DOHH2 (cell line): ENCODE data around the gene TMEM94.

Experiments
- H3F3A ChIP-seq: fragments of 200-600 bp; sonication (generic), shearing (Covaris generic); 2 replicates; pipeline ENCODE4 v1.6.0; 2016; ENCODE audit warnings: antibody characterized with exemption, mild to moderate bottlenecking; ENCODE audit not compliant: control insufficient read depth, insufficient read depth
- H3K27ac ChIP-seq: fragments of 200-600 bp; sonication (generic); 2 replicates; pipeline ENCODE4 v1.5.1; 2014; ENCODE audit warnings: low read depth, mild to moderate bottlenecking, low read length, moderate library complexity
- H3K27me3 ChIP-seq: fragments of 200-600 bp; sonication (generic); 2 replicates; pipeline ENCODE4 v1.6.1; 2014; ENCODE audit warnings: mild to moderate bottlenecking, low read length, mixed read lengths; ENCODE audit not compliant: control insufficient read depth
- H3K36me3 ChIP-seq: fragments of 200-600 bp; sonication (generic); 2 replicates; pipeline ENCODE4 v1.6.1; 2014; ENCODE audit warnings: mild to moderate bottlenecking, low read length, moderate library complexity, mixed read lengths; ENCODE audit not compliant: control insufficient read depth
- H3K4me1 ChIP-seq: fragments of 200-600 bp; sonication (generic); 2 replicates; pipeline ENCODE4 v1.6.1; 2014; ENCODE audit warnings: mild to moderate bottlenecking, low read length, mixed read lengths; ENCODE audit not compliant: control insufficient read depth
- H3K4me2 ChIP-seq: fragments of 200-600 bp; sonication (generic); 2 replicates; pipeline ENCODE4 v1.6.0; 2014; ENCODE audit warnings: mild to moderate bottlenecking, low read length, moderate library complexity
- H3K4me3 ChIP-seq: fragments of 200-600 bp; sonication (generic); 2 replicates; pipeline ENCODE4 v1.5.1; 2014; ENCODE audit warnings: mild to moderate bottlenecking, low read length, mixed read lengths
- H3K79me2 ChIP-seq: fragments of 200-600 bp; sonication (generic); 2 replicates; pipeline ENCODE4 v1.6.1; 2014; ENCODE audit warnings: mild to moderate bottlenecking, low read length, mixed read lengths; ENCODE audit not compliant: control insufficient read depth
- H3K9me2 ChIP-seq: fragments of 200-600 bp; sonication (generic); replicated peaks from 2 replicates; pipeline ENCODE4 v1.6.1; 2014; ENCODE audit warnings: mild to moderate bottlenecking, low read length, mixed read lengths; ENCODE audit not compliant: control insufficient read depth
- H3K9me3 ChIP-seq: fragments of 200-600 bp; sonication (generic); 2 replicates; pipeline ENCODE4 v1.6.1; 2014; ENCODE audit warnings: antibody characterized with exemption, low read length, mixed read lengths; ENCODE audit not compliant: control insufficient read depth, insufficient read depth
- H4K20me1 ChIP-seq: fragments of 200-600 bp; sonication (generic); 2 replicates; pipeline ENCODE4 v1.6.0; 2014; ENCODE audit warnings: low read depth, mild to moderate bottlenecking, antibody characterized with exemption, low read length, moderate library complexity; ENCODE audit not compliant: control insufficient read depth, insufficient read depth
- CTCF ChIP-seq: fragments of 200-600 bp; sonication (generic); IDR thresholded peaks from one replicate; pipeline ENCODE4 v1.5.1; 2014; ENCODE audit warnings: antibody characterized with exemption, mild to moderate bottlenecking, low read depth, low read length; ENCODE audit not compliant: poor library complexity, severe bottlenecking
- EZH2phosphoT487 ChIP-seq: fragments of 200-600 bp; sonication (generic); IDR thresholded peaks from 2 replicates; pipeline ENCODE4 v1.6.1; 2017; ENCODE audit warnings: borderline replicate concordance, mild to moderate bottlenecking, antibody characterized with exemption, low read length, moderate library complexity, mixed read lengths

The TMEM94 gene

GRCh38 chr17:75475144-75475835, 18.9 kb downstream of the TMEM94 start:
- H3K36me3 ChIP-seq, result peaks cover 8% of the 10 kb centered on the region
- no peak overlapping the region for H3K4me3 ChIP-seq
- no peaks in the 10 kb centered on the region for H3K27me3 ChIP-seq
- no peaks in the 10 kb centered on the region for H4K20me1 ChIP-seq
- H3K79me2 ChIP-seq, result no peaks in the 10 kb centered on the region
- TF ChIP-seq CTCF, result no peak
- no peak for TF ChIP-seq EZH2phosphoT487
- no peak overlapping the region for H3K4me2 ChIP-seq
- H3K27ac ChIP-seq, result no peak overlapping the region
- no peaks in the 10 kb centered on the region for H3F3A ChIP-seq
- no peaks in the 10 kb centered on the region for H3K9me3 ChIP-seq
- H3K9me2 ChIP-seq, result no peaks in the 10 kb centered on the region
- H3K4me1 ChIP-seq, result peaks cover 10% of the 10 kb centered on the region

- Histone ChIP-seq H3K36me3 (peaks cover 8% of the 10 kb centered on the region), H3K4me2 (no peak overlapping the region), H3K27ac (no peak overlapping the region), H3K27me3 (no peaks in the 10 kb centered on the region), H3K9me2 (no peaks in the 10 kb centered on the region), H3F3A (no peaks in the 10 kb centered on the region), H3K9me3 (no peaks in the 10 kb centered on the region), H3K79me2 (no peaks in the 10 kb centered on the region), H4K20me1 (no peaks in the 10 kb centered on the region), H3K4me3 (no peak overlapping the region), H3K4me1 (peaks cover 10% of the 10 kb centered on the region)
- TF ChIP-seq CTCF (no peak), EZH2phosphoT487 (no peak)
These were observed 19.4 kb downstream of the TMEM94 start for GRCh38 chr17:75475851-75476250.

- Histone ChIP-seq H4K20me1 (no peaks in the 10 kb centered on the region), H3F3A (no peaks in the 10 kb centered on the region), H3K4me1 (peaks cover 10% of the 10 kb centered on the region), H3K79me2 (no peaks in the 10 kb centered on the region), H3K4me3 (no peak overlapping the region), H3K36me3 (peaks cover 8% of the 10 kb centered on the region), H3K27ac (no peak overlapping the region), H3K9me2 (no peaks in the 10 kb centered on the region), H3K9me3 (no peaks in the 10 kb centered on the region), H3K27me3 (no peaks in the 10 kb centered on the region), H3K4me2 (no peak overlapping the region)
- TF ChIP-seq CTCF (no peak), EZH2phosphoT487 (no peak)
These were observed 19.8 kb downstream of the TMEM94 start for GRCh38 chr17:75476271-75476671.
